GM11168 (cell line): ENCODE measurements around the gene CYP46A1.

ENCODE experiments used
- in situ Hi-C: fragments of 300-500 bp; cut with MboI; formaldehyde crosslinking; loops from one replicate; pipeline ENCODE4 v1.12.0; 2022; ENCODE audit warnings: low sequenced_read_pairs; ENCODE audit not compliant: unreplicated experiment

CYP46A1 gene

DNA sequence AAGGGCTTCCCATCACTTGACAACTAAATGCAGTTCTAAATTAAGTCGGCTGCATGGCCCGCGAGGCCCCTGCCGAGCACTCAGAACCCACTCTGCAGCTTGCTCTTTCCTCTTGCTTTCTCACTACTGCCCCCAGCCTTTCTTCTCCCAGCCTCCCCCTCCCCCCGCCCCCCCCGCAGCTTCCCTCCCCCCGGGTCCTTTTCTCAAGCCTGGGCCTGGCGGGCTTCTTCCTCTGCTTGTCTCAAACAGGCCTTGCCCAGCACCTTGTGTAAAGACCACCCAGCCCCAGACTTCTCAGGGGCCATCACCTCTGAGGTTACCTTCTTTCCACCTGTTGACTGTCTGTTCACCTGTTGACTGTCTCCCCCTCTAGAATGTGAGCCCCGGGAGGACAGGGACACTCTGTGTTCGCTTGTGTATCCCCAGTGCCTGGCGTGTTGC is 1.1 kb downstream of the CYP46A1 start:
- in situ Hi-C loops, result loop anchor here (10.0 kb wide), 1 partner anchor 200 kb away; no protein-coding TSS in a partner anchor

GRCh38 chr14:99685596-99685995 is 1.5 kb downstream of the CYP46A1 start:
- in situ Hi-C loops, result loop anchor here (10.0 kb wide), 1 partner anchor 199 kb away; no protein-coding TSS in a partner anchor

GRCh38 chr14:99686557-99687283 is 2.6 kb downstream of the CYP46A1 start:
- in situ Hi-C loops, result loop anchor here (10.0 kb wide), 1 partner anchor 198 kb away; no protein-coding TSS in a partner anchor

- in situ Hi-C loops, result loop anchor here (10.0 kb wide), 1 partner anchor 197 kb away; no protein-coding TSS in a partner anchor
Observed at GRCh38 chr14:99687284-99688209, 3.4 kb downstream of the CYP46A1 start.

DNA sequence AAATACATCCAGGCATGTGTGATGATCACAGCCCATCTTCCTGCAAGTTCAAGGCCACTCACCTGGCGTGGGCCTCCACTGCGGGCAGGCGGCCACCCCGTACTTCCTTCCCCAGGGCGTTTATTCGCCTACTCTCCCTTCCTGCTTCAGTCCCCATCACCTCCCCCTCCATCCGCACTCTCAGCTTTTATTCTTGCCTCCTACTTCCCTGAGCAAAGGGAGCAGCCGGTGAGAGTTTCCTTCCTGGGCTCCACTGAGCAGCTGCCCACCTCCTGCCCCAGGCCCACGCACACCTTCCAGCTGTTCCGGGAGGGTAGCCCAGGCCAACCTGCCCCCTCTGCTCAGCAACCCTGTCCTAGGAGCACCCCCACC is 4.1 kb downstream of the CYP46A1 start:
- in situ Hi-C loops, result loop anchor here (10.0 kb wide), 1 partner anchor 197 kb away; no protein-coding TSS in a partner anchor

- in situ Hi-C loops, result loop anchor here (10.0 kb wide), 1 partner anchor 196 kb away; no protein-coding TSS in a partner anchor
Observed at GRCh38 chr14:99688629-99689028, 4.5 kb downstream of the CYP46A1 start.

DNA sequence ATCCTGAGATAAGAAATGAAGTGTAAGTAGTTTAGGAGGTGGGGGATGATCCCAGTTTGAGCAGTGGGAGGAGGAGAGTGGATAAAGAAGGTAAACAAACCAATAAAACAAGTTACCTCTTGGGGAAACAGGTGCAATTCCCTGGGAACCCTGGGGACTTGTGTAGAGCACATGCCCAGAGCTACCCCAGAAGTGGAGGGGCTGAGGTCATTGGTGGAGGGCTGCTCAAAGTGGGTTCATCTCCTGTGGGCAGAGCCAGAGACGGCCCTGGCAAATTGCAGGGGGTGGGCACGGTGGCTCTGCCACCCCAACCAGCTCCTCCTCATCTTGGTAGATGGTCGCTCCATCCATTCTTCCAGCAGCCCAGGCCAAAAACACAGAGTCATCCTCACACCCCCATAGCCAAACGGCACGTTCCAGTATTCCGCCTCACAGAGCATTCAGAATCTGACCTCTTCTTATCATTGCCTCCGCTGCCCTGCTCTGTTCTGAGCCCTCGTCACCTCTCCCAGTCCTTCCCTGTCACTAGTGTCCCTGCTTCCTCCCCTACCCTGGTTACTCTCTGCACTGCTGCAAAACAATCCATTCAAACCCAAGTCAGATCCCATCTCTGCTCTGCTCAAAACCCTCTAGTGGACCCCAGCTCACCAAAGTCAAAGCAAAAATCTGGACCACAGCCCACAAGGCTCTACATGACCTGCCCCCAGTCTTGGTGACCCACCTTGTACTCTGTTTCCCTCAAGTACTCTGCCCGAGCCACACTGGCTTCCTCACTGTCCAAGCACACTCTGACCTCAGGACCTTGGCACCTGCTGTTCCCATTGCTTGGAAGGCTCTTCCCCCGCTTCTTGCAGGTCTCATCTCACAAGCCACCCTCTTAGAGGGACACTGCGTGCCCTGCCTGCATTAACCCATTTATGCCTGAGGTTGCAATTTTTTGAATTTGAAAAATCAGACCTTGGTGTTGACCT is 5.5 kb downstream of the CYP46A1 start:
- in situ Hi-C loops, result loop anchor here (10.0 kb wide), 1 partner anchor 195 kb away; no protein-coding TSS in a partner anchor

- in situ Hi-C loops, result no loop called here
Observed at GRCh38 chr14:99690636-99691035, 6.5 kb downstream of the CYP46A1 start.

- in situ Hi-C loops, result no loop called here
Observed at GRCh38 chr14:99691111-99691885, 7.2 kb downstream of the CYP46A1 start.

GRCh38 chr14:99693918-99694317 is 9.8 kb downstream of the CYP46A1 start:
- in situ Hi-C loops, result no loop called here

DNA sequence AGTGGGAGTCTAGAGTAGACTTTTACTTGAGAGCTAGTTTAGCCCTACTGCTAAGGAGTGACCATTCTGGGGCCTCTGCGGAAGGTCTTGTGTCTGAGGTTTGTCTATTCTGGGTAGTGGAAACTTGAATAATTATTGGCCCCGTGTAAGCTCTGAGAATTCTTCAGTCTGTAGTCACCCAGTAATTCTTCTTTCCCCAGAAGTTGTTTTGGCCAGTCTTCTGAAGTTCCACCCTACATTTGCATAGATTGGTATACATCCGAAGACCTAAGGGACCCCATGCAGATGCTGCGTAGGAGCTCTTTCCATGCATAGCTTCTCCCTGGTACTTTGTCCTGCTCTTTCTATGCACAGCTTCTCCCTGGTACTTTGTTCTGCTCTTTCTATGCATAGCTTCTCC is 12.8 kb downstream of the CYP46A1 start:
- in situ Hi-C loops, result no loop called here

DNA sequence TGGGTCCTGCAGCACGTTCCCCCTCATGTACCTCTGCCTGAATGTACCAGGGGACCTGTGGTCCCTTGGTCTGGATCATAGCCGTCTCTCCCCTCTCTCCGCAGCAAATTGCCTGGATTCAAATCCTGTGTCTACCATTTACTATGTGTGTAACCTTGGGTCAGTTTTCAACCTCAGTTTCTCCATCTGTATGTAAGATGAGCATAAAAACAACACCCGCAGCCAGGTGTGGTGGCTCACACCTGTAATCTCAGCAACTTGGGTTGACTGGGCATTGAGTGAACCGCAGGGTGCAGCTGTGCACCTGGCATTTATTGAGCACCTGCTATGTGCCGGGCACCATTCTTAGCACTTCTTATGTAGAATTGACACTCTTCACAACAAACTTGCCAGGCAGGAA is 14.1 kb downstream of the CYP46A1 start:
- in situ Hi-C loops, result no loop called here

DNA sequence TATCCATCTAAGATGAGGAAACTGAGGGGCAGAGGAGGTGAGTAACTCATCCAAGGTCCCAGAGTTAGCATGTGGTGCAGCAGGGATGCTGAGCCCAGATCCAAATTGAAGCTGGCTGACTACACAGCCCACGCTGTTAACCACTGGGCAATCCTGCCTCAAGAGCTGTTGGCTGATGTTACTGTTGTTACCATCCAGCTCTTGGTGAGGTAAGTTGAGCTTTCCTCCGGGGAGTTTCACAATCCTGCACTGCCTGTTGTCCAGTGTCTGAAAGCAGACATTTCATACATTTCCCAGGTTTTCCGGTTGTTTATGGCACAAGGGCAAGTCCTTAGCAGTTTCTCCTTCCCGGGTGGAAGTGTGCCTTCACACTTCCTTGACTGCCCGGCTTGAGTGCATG is 14.5 kb downstream of the CYP46A1 start:
- in situ Hi-C loops, result no loop called here

GRCh38 chr14:99699085-99699760 is 15.1 kb downstream of the CYP46A1 start:
- in situ Hi-C loops, result no loop called here

GRCh38 chr14:99699861-99700260 is 15.8 kb downstream of the CYP46A1 start:
- in situ Hi-C loops, result no loop called here

- in situ Hi-C loops, result no loop called here
Observed at GRCh38 chr14:99700379-99700778, 16.3 kb downstream of the CYP46A1 start.

DNA sequence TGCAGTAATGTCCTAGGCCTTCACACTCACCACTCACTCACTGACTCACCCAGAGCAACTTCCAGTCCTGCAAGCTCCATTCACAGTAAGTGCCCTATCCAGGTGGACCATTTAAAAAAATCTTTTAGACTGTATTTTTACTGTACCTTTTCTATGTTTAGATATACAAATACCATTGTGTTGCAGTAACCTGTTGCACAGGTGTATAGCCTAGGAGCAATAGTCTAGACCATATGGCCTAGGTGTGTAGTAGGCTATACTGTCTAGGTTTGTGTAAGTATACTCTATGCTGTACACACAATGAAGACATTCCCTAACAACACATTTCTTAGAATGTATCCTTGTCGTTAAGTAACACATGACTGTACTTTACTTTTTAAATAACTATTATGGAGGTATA is 17.2 kb downstream of the CYP46A1 start:
- in situ Hi-C loops, result no loop called here

DNA sequence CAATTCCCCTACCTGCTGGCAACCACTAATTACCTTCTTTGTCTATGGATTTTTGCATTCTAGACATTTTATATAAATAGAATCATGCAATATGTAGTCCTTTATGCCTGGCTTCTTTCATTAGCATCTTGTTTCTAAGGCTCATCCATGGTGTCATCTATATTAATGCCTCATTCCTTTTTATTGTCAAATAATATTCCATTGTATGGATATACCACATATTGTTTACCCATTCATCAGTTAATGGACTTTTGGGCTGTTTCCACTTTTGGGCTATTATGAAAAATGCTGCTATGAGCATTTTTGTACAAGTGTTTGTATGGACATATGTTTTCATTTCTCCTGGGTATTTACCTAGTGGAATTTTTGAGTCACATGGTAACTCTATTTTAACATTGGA is 18.0 kb downstream of the CYP46A1 start:
- in situ Hi-C loops, result no loop called here
